Measurements from ENCODE around the gene MAD2L1.

GRCh38 chr4:120059036-120059435 is 7.6 kb downstream of the MAD2L1 start:
- no peak for TF ChIP-seq CTCF (conservative IDR thresholded peaks at IDR 0.05; ENCODE audit: low read depth, low read length)
- no peak for TF ChIP-seq RCOR1 (IDR thresholded peaks at IDR 0.05; ENCODE audit: insufficient replicate concordance, low read length)
- no peak for TF ChIP-seq MXI1 (IDR thresholded peaks at IDR 0.05; ENCODE audit: borderline replicate concordance, low read depth, low read length)

Data from IMR-90 (cell line).